PC-9 (cell line): ENCODE data around the gene RBM19. TPM values are rescaled to one million over a fixed set of nuclear protein-coding genes. Genes with fewer than 3 reads are reported as not detected.

ENCODE experiments used
- BruUV-seq: library from RNA; stranded (reverse); fragments of 400-500 nt; replicated peaks from 2 replicates; lab custom pipeline; 2021; lab: Mats Ljungman, UMichigan
- CTCF ChIA-PET: fragments of 300-600 bp; sonication (Branson Sonifier 250); formaldehyde crosslinking; loops from one replicate; lab custom pipeline; 2022; ENCODE audit warnings: antibody characterized with exemption; lab: Charles Lee
- POLR2A ChIA-PET: fragments of 300-600 bp; sonication (Branson Sonifier 250); formaldehyde crosslinking; loops from one replicate; lab custom pipeline; 2022; ENCODE audit warnings: antibody characterized with exemption; ENCODE audit not compliant: unreplicated experiment; lab: Charles Lee
- DNase-seq, 2 experiments: peaks; one replicate each; pipeline versions ENCODE4 v3.0.0 to v3.0.0-alpha.2; 2015 to 2022; ENCODE audit warnings: mixed read lengths in 1 of 2
- H2AFZ ChIP-seq: fragments of 200-600 bp; sonication (generic); 2 replicates; pipeline ENCODE4 v1.8.1; 2017; ENCODE audit warnings: antibody characterized with exemption
- H3F3A ChIP-seq: fragments of 200-600 bp; sonication (generic); 2 replicates; pipeline ENCODE4 v1.8.1; 2017; ENCODE audit warnings: antibody characterized with exemption, mild to moderate bottlenecking, low read depth; ENCODE audit not compliant: insufficient read depth
- H3K27ac ChIP-seq: fragments of 200-600 bp; sonication (generic); 2 replicates; pipeline ENCODE4 v1.6.1; 2016; ENCODE audit warnings: mixed run types
- H3K27me3 ChIP-seq: fragments of 200-600 bp; sonication (generic); 2 replicates; pipeline ENCODE4 v1.6.1; 2016; ENCODE audit warnings: low read depth, mixed run types; ENCODE audit not compliant: insufficient read depth
- H3K36me3 ChIP-seq: fragments of 200-600 bp; sonication (generic); 2 replicates; pipeline ENCODE4 v1.6.1; 2016; ENCODE audit warnings: low read depth, mixed run types
- H3K4me1 ChIP-seq: fragments of 200-600 bp; sonication (generic); replicated peaks from 2 replicates; pipeline ENCODE4 v1.6.1; 2016; ENCODE audit warnings: mixed run types; ENCODE audit not compliant: insufficient read depth
- H3K4me2 ChIP-seq: fragments of 200-600 bp; sonication (generic); 2 replicates; pipeline ENCODE4 v1.6.1; 2017; ENCODE audit warnings: mixed run types
- H3K4me3 ChIP-seq: fragments of 200-600 bp; sonication (generic); 2 replicates; pipeline ENCODE4 v1.6.1; 2016; ENCODE audit warnings: mixed run types
- H3K79me2 ChIP-seq: fragments of 200-600 bp; sonication (generic); 2 replicates; pipeline ENCODE4 v1.6.1; 2017; ENCODE audit warnings: low read depth, mixed run types
- H3K9me2 ChIP-seq: fragments of 200-600 bp; sonication (generic); 2 replicates; pipeline ENCODE4 v1.8.1; 2017; ENCODE audit warnings: mild to moderate bottlenecking; ENCODE audit not compliant: insufficient read depth
- H3K9me3 ChIP-seq: fragments of 200-600 bp; sonication (generic); 2 replicates; pipeline ENCODE4 v1.8.1; 2016; ENCODE audit warnings: low read depth; ENCODE audit not compliant: insufficient read depth
- H4K20me1 ChIP-seq: fragments of 200-600 bp; sonication (generic); 2 replicates; pipeline ENCODE4 v1.8.1; 2017; ENCODE audit not compliant: insufficient read depth
- CTCF ChIP-seq: fragments of 200-600 bp; sonication (generic); conservative IDR thresholded peaks from 2 replicates; pipeline ENCODE4 v1.6.1; 2017; ENCODE audit warnings: mixed run types, antibody characterized with exemption, mild to moderate bottlenecking, moderate library complexity
- EZH2 ChIP-seq: fragments of 200-600 bp; sonication (generic); IDR thresholded peaks from 2 replicates; pipeline ENCODE4 v1.8.0; 2017; ENCODE audit warnings: antibody characterized with exemption, low read depth
- intact Hi-C: fragments of 100-400 bp; cut with micrococcal nuclease; formaldehyde crosslinking; loops from one replicate; pipeline ENCODE4 v1.10.0; 2022; ENCODE audit not compliant: unreplicated experiment
- total RNA-seq: library from RNA; stranded (reverse); gene quantifications from 2 replicates; pipeline ENCODE4 v1.2.3, GENCODE V29; 2021

Gene RBM19
- total RNA-seq, 1 experiment from 2014 or later = 23.8 TPM

GRCh38 chr12:113983265-113983664, 17.1 kb upstream of the RBM19 start:
- no TSS peak for BruUV-seq
- Histone ChIP-seq H3F3A (no peaks in the 10 kb centered on the region), H3K36me3 (no peaks in the 10 kb centered on the region), H3K9me3 (no peaks in the 10 kb centered on the region), H2AFZ (no peak overlapping the region), H3K4me3 (no peak overlapping the region), H4K20me1 (no peaks in the 10 kb centered on the region; the same call in 1 of the 2 replicates), H3K9me2 (no peaks in the 10 kb centered on the region), H3K79me2 (no peaks in the 10 kb centered on the region), H3K27ac (no peak overlapping the region), H3K27me3 (peaks cover 45% of the 10 kb centered on the region), H3K4me1 (no peaks in the 10 kb centered on the region), H3K4me2 (no peak overlapping the region)
- TF ChIP-seq EZH2 = no peak
- no peak for TF ChIP-seq CTCF
- ChIA-PET POLR2A (no interaction called here), CTCF (no interaction called here)
- intact Hi-C loops = no loop called here
- no peak for DNase-seq

GRCh38 chr12:113981876-113982275, 15.8 kb upstream of the RBM19 start:
- no peaks in the 10 kb centered on the region for H3K36me3 ChIP-seq
- intact Hi-C loops = loop anchor here (2.0 kb wide), 1 partner anchor 1771 kb away; no protein-coding TSS in a partner anchor
- no peaks in the 10 kb centered on the region for H3K79me2 ChIP-seq
- H3F3A ChIP-seq = no peaks in the 10 kb centered on the region
- no peaks in the 10 kb centered on the region; the same call in 1 of the 2 replicates for H4K20me1 ChIP-seq
- no peak for TF ChIP-seq CTCF
- TF ChIP-seq EZH2 = no peak
- no peak overlapping the region for H2AFZ ChIP-seq
- H3K4me3 ChIP-seq = no peak overlapping the region
- H3K4me2 ChIP-seq = no peak overlapping the region
- POLR2A ChIA-PET = no interaction called here
- no peak for DNase-seq
- H3K9me3 ChIP-seq = no peaks in the 10 kb centered on the region
- no peaks in the 10 kb centered on the region for H3K4me1 ChIP-seq
- peaks cover 44% of the 10 kb centered on the region for H3K27me3 ChIP-seq
- CTCF ChIA-PET = no interaction called here
- H3K9me2 ChIP-seq = no peaks in the 10 kb centered on the region
- no TSS peak for BruUV-seq
- H3K27ac ChIP-seq = no peak overlapping the region

DNA sequence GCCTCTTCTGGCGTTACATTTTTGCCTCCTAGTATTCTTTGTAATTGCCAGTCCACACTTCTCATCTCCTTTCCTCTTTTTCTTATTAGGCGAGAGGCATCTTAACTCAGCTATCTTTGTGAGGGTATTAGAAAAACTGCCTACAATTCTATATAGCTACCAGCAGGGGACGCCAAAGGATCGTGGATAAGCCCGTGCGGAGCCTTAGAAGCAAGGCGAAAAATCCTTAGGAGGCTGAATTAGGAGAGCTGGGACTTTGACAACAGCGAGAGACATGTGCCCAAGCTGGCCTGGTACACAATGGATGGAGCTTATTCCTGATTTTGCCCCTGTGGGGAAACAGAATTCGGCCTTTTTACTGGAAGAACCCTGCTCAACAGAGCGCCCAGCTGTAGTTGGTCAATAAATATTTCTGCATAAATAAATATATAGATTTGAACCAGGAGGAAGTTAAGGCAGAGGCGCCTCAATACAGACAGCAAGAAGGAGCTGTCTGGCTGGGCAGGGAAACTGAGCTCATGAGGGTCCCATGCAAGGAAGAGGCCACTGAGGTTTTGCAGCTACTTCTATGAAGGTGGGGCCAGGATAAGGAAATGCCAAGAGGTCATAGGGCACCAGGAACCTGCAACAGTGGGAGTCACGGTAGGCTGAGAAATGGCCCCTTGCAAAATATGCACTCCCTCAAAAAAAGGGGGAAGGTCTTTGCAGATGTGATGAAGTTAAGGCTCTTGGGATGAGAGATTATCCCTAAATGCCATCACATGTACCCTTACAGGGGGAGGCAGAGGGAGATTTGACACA, 14.6 kb upstream of the RBM19 start:
- ChIA-PET POLR2A (no interaction called here), CTCF (interaction anchor here (0.8 to 1.8 kb wide), 2 partner anchors 528 to 529 kb away, joined by 5 to 7 read pairs; no protein-coding TSS in a partner anchor)
- intact Hi-C loops = loop anchor here (1.0 to 2.0 kb wide), 3 partner anchors 528 to 1937 kb away; no protein-coding TSS in a partner anchor

More for the DNA sequence above, 14.6 kb upstream of the RBM19 start:
- no peaks in the 10 kb centered on the region for H3K9me2 ChIP-seq
- H3K9me3 ChIP-seq = no peaks in the 10 kb centered on the region
- no peaks in the 10 kb centered on the region for H3K4me1 ChIP-seq
- H3K27me3 ChIP-seq = peaks cover 44% of the 10 kb centered on the region
- no peak overlapping the region for H3K27ac ChIP-seq
- DNase-seq = peak in 1 of 2 experiments; percentile 18
- no peak overlapping the region for H3K4me2 ChIP-seq
- TF ChIP-seq CTCF (peak; percentile 99), EZH2 (no peak)
- no peak overlapping the region for H3K4me3 ChIP-seq
- H3F3A ChIP-seq = no peaks in the 10 kb centered on the region
- H3K36me3 ChIP-seq = no peaks in the 10 kb centered on the region
- H3K79me2 ChIP-seq = no peaks in the 10 kb centered on the region
- BruUV-seq = no TSS peak
- H4K20me1 ChIP-seq = no peaks in the 10 kb centered on the region; the same call in 1 of the 2 replicates
- no peak overlapping the region for H2AFZ ChIP-seq
